Tibial nerve (tissue), 4 donors: ENCODE data around the gene CCDC39.

Source experiments
- EP300 ChIP-seq, 2 donors: sonication (generic); formaldehyde crosslinking; IDR thresholded peaks; one replicate each; pipeline ENCODE4 v1.6.1; 2017; ENCODE audit warnings: antibody characterized with exemption in 2 of 2, mild to moderate bottlenecking in 1 of 2
- POLR2A ChIP-seq, 2 donors: fragments of 450-650 bp; IDR thresholded peaks; one replicate each; pipeline ENCODE4 v1.6.1; 2017; ENCODE audit warnings: antibody characterized with exemption in 2 of 2, mild to moderate bottlenecking in 2 of 2, moderate library complexity in 2 of 2
- TF ChIP-seq, protein P1 (sequence below), 5 experiments: fragments of 200-600 bp in 3 of 5; fragments of 450-650 bp in 2 of 5; sonication (generic) in 3 of 5; IDR thresholded peaks; one replicate each; pipeline ENCODE4 v1.5.1; 2016 to 2019; ENCODE audit warnings: antibody characterized with exemption in 5 of 5, mild to moderate bottlenecking in 3 of 5, moderate library complexity in 2 of 5

- TF ChIP-seq, protein P1, sequence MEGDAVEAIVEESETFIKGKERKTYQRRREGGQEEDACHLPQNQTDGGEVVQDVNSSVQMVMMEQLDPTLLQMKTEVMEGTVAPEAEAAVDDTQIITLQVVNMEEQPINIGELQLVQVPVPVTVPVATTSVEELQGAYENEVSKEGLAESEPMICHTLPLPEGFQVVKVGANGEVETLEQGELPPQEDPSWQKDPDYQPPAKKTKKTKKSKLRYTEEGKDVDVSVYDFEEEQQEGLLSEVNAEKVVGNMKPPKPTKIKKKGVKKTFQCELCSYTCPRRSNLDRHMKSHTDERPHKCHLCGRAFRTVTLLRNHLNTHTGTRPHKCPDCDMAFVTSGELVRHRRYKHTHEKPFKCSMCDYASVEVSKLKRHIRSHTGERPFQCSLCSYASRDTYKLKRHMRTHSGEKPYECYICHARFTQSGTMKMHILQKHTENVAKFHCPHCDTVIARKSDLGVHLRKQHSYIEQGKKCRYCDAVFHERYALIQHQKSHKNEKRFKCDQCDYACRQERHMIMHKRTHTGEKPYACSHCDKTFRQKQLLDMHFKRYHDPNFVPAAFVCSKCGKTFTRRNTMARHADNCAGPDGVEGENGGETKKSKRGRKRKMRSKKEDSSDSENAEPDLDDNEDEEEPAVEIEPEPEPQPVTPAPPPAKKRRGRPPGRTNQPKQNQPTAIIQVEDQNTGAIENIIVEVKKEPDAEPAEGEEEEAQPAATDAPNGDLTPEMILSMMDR (IDR thresholded peaks at IDR 0.05) = no peak
- TF ChIP-seq POLR2A (IDR thresholded peaks at IDR 0.05) (no peak), EP300 (IDR thresholded peaks at IDR 0.05) (no peak)
These were observed 114.6 kb downstream of the CCDC39 start for GRCh38 chr3:180564676-180565075.
